Spleen (tissue), 11 donors: ENCODE measurements around the gene PCARE. TPM values are rescaled to one million over a fixed set of nuclear protein-coding genes. Genes with fewer than 3 reads are reported as not detected.

Experiments
- DNase-seq: peaks from one replicate; pipeline ENCODE4 v3.0.0-alpha.2; 2020
- H3K27ac ChIP-seq, 8 donors: fragments of 200-600 bp; sonication (generic) in 7 of 8; 1 replicate in 4 of 8; 2 replicates in 4 of 8; pipeline versions ENCODE4 v1.5.0 to v1.8.0; 2016 to 2021; ENCODE audit warnings: inconsistent platforms in 4 of 8, mild to moderate bottlenecking in 4 of 8, moderate library complexity in 1 of 8
- H3K27me3 ChIP-seq, 7 donors: fragments of 200-600 bp; sonication (generic) in 6 of 7; replicated peaks in 1 of 7; 1 replicate in 4 of 7; 2 replicates in 3 of 7; pipeline versions ENCODE4 v1.5.0 to v1.8.0; 2016 to 2021; ENCODE audit warnings: inconsistent platforms in 3 of 7, mild to moderate bottlenecking in 1 of 7
- H3K36me3 ChIP-seq, 6 donors: fragments of 200-600 bp; sonication (generic) in 5 of 6; 1 replicate in 4 of 6; 2 replicates in 2 of 6; pipeline versions ENCODE4 v1.5.0 to v1.8.0; 2016 to 2021; ENCODE audit warnings: inconsistent platforms in 2 of 6
- H3K4me1 ChIP-seq, 6 donors: fragments of 200-600 bp; sonication (generic) in 5 of 6; 1 replicate in 3 of 6; 2 replicates in 3 of 6; pipeline versions ENCODE4 v1.5.0 to v1.8.0; 2016 to 2021; ENCODE audit warnings: inconsistent platforms in 3 of 6
- H3K4me3 ChIP-seq, 8 donors: fragments of 200-600 bp; sonication (generic) in 7 of 8; 1 replicate in 4 of 8; 2 replicates in 4 of 8; pipeline versions ENCODE4 v1.5.0 to v1.8.0; 2016 to 2021; ENCODE audit warnings: inconsistent platforms in 4 of 8, mild to moderate bottlenecking in 4 of 8, moderate library complexity in 2 of 8
- H3K9me3 ChIP-seq, 8 donors: fragments of 200-600 bp; sonication (generic) in 7 of 8; 1 replicate in 4 of 8; 2 replicates in 4 of 8; pipeline versions ENCODE4 v1.5.0 to v1.8.0; 2016 to 2021; ENCODE audit warnings: inconsistent platforms in 4 of 8
- POLR2A ChIP-seq, 3 donors: fragments of 450-650 bp; IDR thresholded peaks; one replicate each; pipeline ENCODE4 v1.5.1; 2017; ENCODE audit warnings: antibody characterized with exemption in 3 of 3, mild to moderate bottlenecking in 1 of 3
- POLR2AphosphoS5 ChIP-seq, 3 donors: sonication (generic); formaldehyde crosslinking; IDR thresholded peaks; one replicate each; pipeline ENCODE4 v1.5.1; 2017; ENCODE audit warnings: antibody characterized with exemption in 3 of 3
- WGBS, 5 donors: extraction: QIAGEN DNeasy Blood & Tissue Kit in 3 of 5; methylation state at CpG; one replicate each; pipeline versions ENCODE4 v1.1.5 to v1.1.7; 2013 to 2018; 5-methylcytosine and 5-hydroxymethylcytosine counted together
- intact Hi-C: fragments of 100-400 bp; cut with DNase I; formaldehyde crosslinking; loops from one replicate; pipeline ENCODE4 v1.15.0; 2023; ENCODE audit warnings: low total_unique reads
- polyA plus RNA-seq, 3 donors: library from polyadenylated mRNA; stranded (reverse); fragments of 200-250 nt; gene quantifications; one replicate each; pipeline ENCODE4 v1.2.1, GENCODE V29; 2013
- total RNA-seq, 7 donors: library from RNA; depleted of rRNA in 3 of 7; stranded (reverse); fragments of >200 nt in 3 of 7; fragmentation: NEBNext Ultra II Directional in 4 of 7; extraction: Animal tissue kit (Norgen Biotek cat#: 25700) in 4 of 7; gene quantifications; one replicate each; pipeline versions ENCODE4 v1.1.0 to v1.2.1, GENCODE V29; 2016 to 2021
- TF ChIP-seq, protein P1 (sequence below), 11 experiments: fragments of 200-600 bp in 7 of 11; fragments of 450-650 bp in 4 of 11; sonication (generic) in 4 of 11; IDR thresholded peaks in 8 of 11; conservative IDR thresholded peaks in 3 of 11; 1 replicate in 7 of 11; 2 replicates in 4 of 11; pipeline versions ENCODE4 v1.4.0 to v1.8.0; 2016 to 2021; ENCODE audit warnings: antibody characterized with exemption in 11 of 11, inconsistent platforms in 4 of 11, mild to moderate bottlenecking in 1 of 11
- donor health status: healthy with polysubstance abuse.
- donor health status: DM: no; HTN: no; CAD: no; lungs with moderate emphysema.
- donor health status: DM: no; HTN: no; CAD: no.
- donor health status: Bipolar disorder and iron deficiency.
- donor health status: healthy.
- donor health status: DM: no; HTN: no; CAD: no.
- donor health status: DM: yes; HTN: yes; CAD: no.

PCARE gene
- total and polyA plus RNA-seq, 10 donors = not detected

DNA sequence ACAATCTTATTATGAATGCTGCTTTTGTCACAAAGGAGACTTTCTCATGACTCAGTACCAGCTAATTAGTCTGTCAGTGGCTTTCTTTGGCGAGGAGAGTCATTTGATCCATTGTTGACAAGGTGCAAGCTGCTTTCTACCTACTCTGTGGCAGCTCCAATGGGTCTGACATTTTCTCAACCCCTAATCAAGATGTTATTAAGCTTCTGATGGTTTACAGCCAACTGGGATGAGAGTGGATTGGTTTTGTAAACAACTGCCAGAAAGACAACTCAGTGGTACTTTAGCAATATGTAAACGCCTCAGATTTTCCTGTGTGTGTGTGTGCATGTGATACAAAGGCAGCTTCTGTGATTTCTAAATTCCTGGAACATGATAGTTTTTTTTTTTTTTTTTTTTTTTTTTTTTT, 32.7 kb upstream of the PCARE start:
- TF ChIP-seq, protein P1, sequence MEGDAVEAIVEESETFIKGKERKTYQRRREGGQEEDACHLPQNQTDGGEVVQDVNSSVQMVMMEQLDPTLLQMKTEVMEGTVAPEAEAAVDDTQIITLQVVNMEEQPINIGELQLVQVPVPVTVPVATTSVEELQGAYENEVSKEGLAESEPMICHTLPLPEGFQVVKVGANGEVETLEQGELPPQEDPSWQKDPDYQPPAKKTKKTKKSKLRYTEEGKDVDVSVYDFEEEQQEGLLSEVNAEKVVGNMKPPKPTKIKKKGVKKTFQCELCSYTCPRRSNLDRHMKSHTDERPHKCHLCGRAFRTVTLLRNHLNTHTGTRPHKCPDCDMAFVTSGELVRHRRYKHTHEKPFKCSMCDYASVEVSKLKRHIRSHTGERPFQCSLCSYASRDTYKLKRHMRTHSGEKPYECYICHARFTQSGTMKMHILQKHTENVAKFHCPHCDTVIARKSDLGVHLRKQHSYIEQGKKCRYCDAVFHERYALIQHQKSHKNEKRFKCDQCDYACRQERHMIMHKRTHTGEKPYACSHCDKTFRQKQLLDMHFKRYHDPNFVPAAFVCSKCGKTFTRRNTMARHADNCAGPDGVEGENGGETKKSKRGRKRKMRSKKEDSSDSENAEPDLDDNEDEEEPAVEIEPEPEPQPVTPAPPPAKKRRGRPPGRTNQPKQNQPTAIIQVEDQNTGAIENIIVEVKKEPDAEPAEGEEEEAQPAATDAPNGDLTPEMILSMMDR (IDR thresholded peaks at IDR 0.05 in 8 of 11, conservative IDR thresholded peaks at IDR 0.05 in 3 of 11) = no peak
- H3K9me3 ChIP-seq = no peaks in the 10 kb centered on the region
- H3K36me3 ChIP-seq = no peaks in the 10 kb centered on the region
- H3K27me3 ChIP-seq = no peaks in the 10 kb centered on the region
- no peak overlapping the region for H3K4me3 ChIP-seq
- 82 to 92% (median 85%) methylated on average over 2 of the region's 2 CpGs for WGBS, 5 donors
- H3K4me1 ChIP-seq = no peaks in the 10 kb centered on the region
- no peak for DNase-seq
- intact Hi-C loops = no loop called here
- no peak overlapping the region for H3K27ac ChIP-seq

DNA sequence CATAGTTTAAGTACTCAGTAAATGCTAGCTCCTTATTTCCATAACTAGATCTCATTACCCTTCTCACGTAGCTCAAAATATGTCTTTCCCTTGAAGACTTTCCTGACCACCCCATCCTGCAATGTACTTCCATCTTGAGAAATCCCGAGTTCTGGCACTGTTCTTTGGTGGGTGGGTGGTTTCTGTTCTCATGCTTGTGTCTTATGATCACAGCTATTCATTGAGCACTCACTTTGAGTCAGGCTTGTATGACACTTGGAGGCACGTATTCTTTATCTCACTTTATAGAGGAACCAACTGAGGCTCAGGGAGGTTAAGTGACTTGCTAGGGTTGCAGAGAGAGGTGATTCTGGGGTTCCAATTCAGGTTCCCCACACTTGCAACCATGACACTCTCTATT, 31.9 kb upstream of the PCARE start:
- H3K4me1 ChIP-seq = no peaks in the 10 kb centered on the region
- no peak overlapping the region for H3K27ac ChIP-seq
- no peaks in the 10 kb centered on the region for H3K27me3 ChIP-seq
- intact Hi-C loops = no loop called here
- no peak overlapping the region for H3K4me3 ChIP-seq
- H3K9me3 ChIP-seq = no peaks in the 10 kb centered on the region
- no peak for TF ChIP-seq POLR2A (IDR thresholded peaks at IDR 0.05)
- TF ChIP-seq POLR2AphosphoS5 (IDR thresholded peaks at IDR 0.05) = no peak
- TF ChIP-seq, protein P1 (IDR thresholded peaks at IDR 0.05 in 8 of 11, conservative IDR thresholded peaks at IDR 0.05 in 3 of 11) = no peak
- 81 to 93% (median 86%) methylated on average over 3 of the region's 3 CpGs for WGBS, 5 donors
- H3K36me3 ChIP-seq = no peaks in the 10 kb centered on the region
- DNase-seq = no peak

DNA sequence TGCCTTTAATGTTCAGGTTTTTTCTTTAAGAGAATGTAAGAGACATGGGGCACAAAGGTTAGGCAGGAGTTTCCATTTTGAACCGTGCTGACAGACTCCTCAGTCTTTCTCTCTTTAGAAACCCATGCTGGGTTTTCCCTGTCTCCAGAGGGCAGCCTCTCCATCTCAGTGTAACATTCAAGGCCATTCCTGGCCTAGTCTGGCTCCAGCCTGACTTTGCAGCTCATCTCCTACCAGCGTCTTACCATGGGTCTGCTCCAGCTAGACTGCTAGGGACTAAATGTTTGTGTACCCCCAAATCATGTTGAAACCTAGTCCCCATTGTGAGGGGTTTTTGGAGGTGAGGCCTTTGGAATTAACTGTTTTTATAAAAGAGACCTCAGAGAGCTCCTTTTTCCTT, 31.1 kb upstream of the PCARE start:
- Histone ChIP-seq H3K36me3 (no peaks in the 10 kb centered on the region), H3K9me3 (no peaks in the 10 kb centered on the region), H3K4me1 (no peaks in the 10 kb centered on the region), H3K27me3 (no peaks in the 10 kb centered on the region), H3K4me3 (no peak overlapping the region), H3K27ac (no peak overlapping the region)
- no peak for DNase-seq
- WGBS, 5 donors = 59 to 71% (median 65%) methylated on average over 2 of the region's 2 CpGs
- TF ChIP-seq POLR2A (IDR thresholded peaks at IDR 0.05) = no peak
- TF ChIP-seq, protein P1 (IDR thresholded peaks at IDR 0.05 in 8 of 11, conservative IDR thresholded peaks at IDR 0.05 in 3 of 11) = no peak
- intact Hi-C loops = no loop called here

DNA sequence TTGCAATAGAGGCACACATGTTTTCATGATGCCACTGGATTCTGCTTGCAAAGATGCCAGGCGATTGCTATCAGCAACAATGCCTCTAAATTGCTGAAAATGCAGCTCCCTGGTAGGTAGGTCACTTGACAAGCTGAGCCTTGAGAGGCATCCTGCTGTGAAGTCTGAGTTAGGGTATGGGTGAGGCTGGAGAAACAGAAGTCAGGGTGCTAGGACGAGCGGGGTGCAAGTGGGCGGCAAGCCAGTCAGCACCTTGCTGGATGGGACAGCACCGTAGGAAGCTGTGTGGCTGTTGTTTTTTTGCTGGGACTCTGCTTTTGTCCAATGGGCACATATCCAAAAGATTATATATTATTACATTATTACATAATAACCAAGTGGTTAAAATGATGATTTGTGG, 30.4 kb upstream of the PCARE start:
- DNase-seq = no peak
- no peak for TF ChIP-seq POLR2AphosphoS5 (IDR thresholded peaks at IDR 0.05)
- no peak for TF ChIP-seq POLR2A (IDR thresholded peaks at IDR 0.05)
- TF ChIP-seq, protein P1 (IDR thresholded peaks at IDR 0.05 in 8 of 11, conservative IDR thresholded peaks at IDR 0.05 in 3 of 11) = no peak

More for the DNA sequence above, 30.4 kb upstream of the PCARE start:
- Histone ChIP-seq H3K9me3 (no peaks in the 10 kb centered on the region), H3K27ac (no peak overlapping the region), H3K36me3 (no peaks in the 10 kb centered on the region), H3K27me3 (no peaks in the 10 kb centered on the region), H3K4me3 (no peak overlapping the region), H3K4me1 (no peaks in the 10 kb centered on the region)
- 83 to 91% (median 89%) methylated on average over 5 of the region's 5 CpGs for WGBS, 5 donors
- intact Hi-C loops = no loop called here
